Stomach smooth muscle (tissue), 2 donors: ENCODE measurements around the gene SCO2.

ENCODE experiments used
- H3K27ac ChIP-seq: one replicate; pipeline ENCODE4 v1.7.0; 2013; ENCODE audit warnings: mild to moderate bottlenecking, low read length, inconsistent platforms
- H3K27me3 ChIP-seq, 2 donors: one replicate each; pipeline ENCODE4 v1.7.0; 2013; ENCODE audit warnings: low read length in 2 of 2; ENCODE audit not compliant: insufficient read depth in 2 of 2, control insufficient read depth in 1 of 2
- H3K36me3 ChIP-seq, 2 donors: one replicate each; pipeline ENCODE4 v1.7.0; 2013; ENCODE audit warnings: low read length in 2 of 2; ENCODE audit not compliant: control insufficient read depth in 2 of 2, insufficient read depth in 2 of 2
- H3K4me1 ChIP-seq: one replicate; pipeline ENCODE4 v1.7.0; 2013; ENCODE audit warnings: low read length; ENCODE audit not compliant: control insufficient read depth, insufficient read depth
- H3K4me3 ChIP-seq, 2 donors: one replicate each; pipeline ENCODE4 v1.7.0; 2013; ENCODE audit warnings: low read length in 2 of 2
- H3K9ac ChIP-seq, 2 donors: one replicate each; pipeline ENCODE4 v1.7.0; 2013; ENCODE audit warnings: low read length in 2 of 2, mild to moderate bottlenecking in 1 of 2
- H3K9me3 ChIP-seq, 2 donors: one replicate each; pipeline ENCODE4 v1.7.0; 2013; ENCODE audit warnings: low read length in 2 of 2; ENCODE audit not compliant: control insufficient read depth in 2 of 2
- donor health status: healthy.
- donor health status: Pancreatic carcinoma.

The SCO2 gene

GRCh38 chr22:50517495-50518260 lies 7.7 kb downstream of the SCO2 start:
- peaks cover 35 to 48% of the 10 kb centered on the region in 2 donors for H3K36me3 ChIP-seq
- no peak overlapping the region for H3K4me3 ChIP-seq
- no peaks in the 10 kb centered on the region for H3K27me3 ChIP-seq
- H3K27ac ChIP-seq = no peak overlapping the region
- no peak overlapping the region for H3K9ac ChIP-seq
- no peaks in the 10 kb centered on the region for H3K4me1 ChIP-seq
- H3K9me3 ChIP-seq = no peaks in the 10 kb centered on the region

- no peak overlapping the region for H3K9ac ChIP-seq
- H3K9me3 ChIP-seq = no peaks in the 10 kb centered on the region
- peaks cover 30 to 49% of the 10 kb centered on the region in 2 donors for H3K36me3 ChIP-seq
- no peak overlapping the region for H3K27ac ChIP-seq
- H3K4me1 ChIP-seq = no peaks in the 10 kb centered on the region
- H3K27me3 ChIP-seq = no peaks in the 10 kb centered on the region
- no peak overlapping the region for H3K4me3 ChIP-seq
These were observed 8.5 kb downstream of the SCO2 start for GRCh38 chr22:50516891-50517290.

GRCh38 chr22:50516068-50516467 lies 9.3 kb downstream of the SCO2 start:
- Histone ChIP-seq H3K9ac (no peak overlapping the region), H3K4me3 (no peak overlapping the region), H3K27ac (no peak overlapping the region), H3K27me3 (no peaks in the 10 kb centered on the region), H3K9me3 (no peaks in the 10 kb centered on the region), H3K4me1 (no peaks in the 10 kb centered on the region), H3K36me3 (peaks cover 23 to 43% of the 10 kb centered on the region in 2 donors)

GRCh38 chr22:50513175-50513574 lies 12.2 kb downstream of the SCO2 start:
- Histone ChIP-seq H3K36me3 (peaks cover 11 to 26% of the 10 kb centered on the region in 2 donors), H3K27me3 (no peaks in the 10 kb centered on the region), H3K4me1 (peaks cover 8% of the 10 kb centered on the region), H3K27ac (no peak overlapping the region), H3K9ac (no peak overlapping the region), H3K9me3 (no peaks in the 10 kb centered on the region), H3K4me3 (no peak overlapping the region)

- H3K27me3 ChIP-seq = no peaks in the 10 kb centered on the region
- H3K36me3 ChIP-seq = peaks cover 9 to 16% of the 10 kb centered on the region in 2 donors
- peak overlapping the region; percentile 85 for H3K27ac ChIP-seq
- no peaks in the 10 kb centered on the region for H3K9me3 ChIP-seq
- peak overlapping the region; percentile 87 to 93 for H3K4me3 ChIP-seq
- H3K4me1 ChIP-seq = peaks cover 26% of the 10 kb centered on the region
- H3K9ac ChIP-seq = peak overlapping the region; percentile 14 to 65
These were observed 16.5 kb downstream of the SCO2 start for GRCh38 chr22:50508897-50509296.

GRCh38 chr22:50507991-50508884 lies 17.2 kb downstream of the SCO2 start, which contains the start of gene NCAPH2:
TSS of gene NCAPH2 (plus strand) at chr22:50508224. CDS start at chr22:50508338, 114 bp downstream.
- H3K4me3 ChIP-seq = peak within 1 kb of the TSS; percentile 93 to 98
- no peaks in the 10 kb centered on the region for H3K9me3 ChIP-seq
- H3K27me3 ChIP-seq = no peaks in the 10 kb centered on the region
- H3K36me3 ChIP-seq = peaks cover 11 to 16% of the 10 kb centered on the region in 2 donors
- H3K4me1 ChIP-seq = peaks cover 26% of the 10 kb centered on the region
- peak within 1 kb of the TSS; percentile 85 for H3K27ac ChIP-seq
- H3K9ac ChIP-seq = peak within 1 kb of the TSS; percentile 89 to 94

- H3K27me3 ChIP-seq = no peaks in the 10 kb centered on the region
- peak within 1 kb of the TSS; percentile 89 to 94 for H3K9ac ChIP-seq
- peaks cover 18% of the 10 kb centered on the region in 2 donors for H3K36me3 ChIP-seq
- peak within 1 kb of the TSS; percentile 93 to 98 for H3K4me3 ChIP-seq
- peaks cover 26% of the 10 kb centered on the region for H3K4me1 ChIP-seq
- no peaks in the 10 kb centered on the region for H3K9me3 ChIP-seq
- peak within 1 kb of the TSS; percentile 85 for H3K27ac ChIP-seq
These were observed 17.9 kb downstream of the SCO2 start, which contains the start of gene LMF2 for GRCh38 chr22:50507421-50507990. TSS of gene LMF2 (minus strand) at chr22:50507702. CDS start at chr22:50507675, 27 bp downstream.

GRCh38 chr22:50506611-50507420 lies 18.6 kb downstream of the SCO2 start:
- Histone ChIP-seq H3K9me3 (no peaks in the 10 kb centered on the region), H3K4me3 (peak overlapping the region; percentile 86 to 98), H3K4me1 (peaks cover 26% of the 10 kb centered on the region), H3K27ac (peak overlapping the region; percentile 83), H3K36me3 (peaks cover 14 to 22% of the 10 kb centered on the region in 2 donors), H3K27me3 (no peaks in the 10 kb centered on the region), H3K9ac (peak overlapping the region; percentile 89 to 94)

GRCh38 chr22:50505776-50506610 lies 19.4 kb downstream of the SCO2 start:
- no peak overlapping the region for H3K27ac ChIP-seq
- H3K4me3 ChIP-seq = peak overlapping the region; percentile 86 to 98
- peaks cover 14 to 22% of the 10 kb centered on the region in 2 donors for H3K36me3 ChIP-seq
- H3K27me3 ChIP-seq = no peaks in the 10 kb centered on the region
- no peaks in the 10 kb centered on the region for H3K9me3 ChIP-seq
- H3K4me1 ChIP-seq = peaks cover 26% of the 10 kb centered on the region
- peak overlapping the region in 1 of 2 donors; percentile 89 for H3K9ac ChIP-seq
